Measurements from ENCODE around the gene NRIP2. TPM values are rescaled to one million over a fixed set of nuclear protein-coding genes. Genes with fewer than 3 reads are reported as not detected.

Gene NRIP2
- total and polyA plus RNA-seq, 7 donors: 0.33 to 10.0 (median 1.3) TPM; not detected in 1

DNA sequence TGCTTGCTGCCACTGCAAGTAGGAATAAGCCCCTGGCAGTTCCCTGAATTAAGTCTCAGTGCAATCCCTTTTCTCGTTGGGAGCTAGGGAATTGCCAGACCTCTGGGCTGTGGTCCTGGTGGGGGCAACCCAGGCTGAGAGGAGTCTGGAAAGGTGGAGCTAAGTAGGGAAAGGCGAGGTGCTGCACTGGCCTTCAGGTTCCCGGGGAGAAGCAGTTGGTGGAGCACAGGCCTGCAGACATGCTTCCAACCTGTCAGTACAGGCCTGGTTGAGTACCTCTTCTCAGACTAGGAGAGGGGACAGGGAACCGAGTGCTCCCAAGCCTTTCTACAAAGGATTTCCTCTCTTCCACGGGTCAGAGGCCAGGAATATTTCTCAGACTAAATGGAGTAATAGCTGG, 1.5 kb downstream of the NRIP2 start:
- no peak for DNase-seq
- peaks cover 0 to 18% (median 14%) of the 10 kb centered on the region in 4 donors for H3K4me1 ChIP-seq
- H3K36me3 ChIP-seq: peaks cover 0 to 27% (median 13%) of the 10 kb centered on the region in 4 donors
- no peak for TF ChIP-seq POLR2A (IDR thresholded peaks at IDR 0.05)
- TF ChIP-seq, protein P1, sequence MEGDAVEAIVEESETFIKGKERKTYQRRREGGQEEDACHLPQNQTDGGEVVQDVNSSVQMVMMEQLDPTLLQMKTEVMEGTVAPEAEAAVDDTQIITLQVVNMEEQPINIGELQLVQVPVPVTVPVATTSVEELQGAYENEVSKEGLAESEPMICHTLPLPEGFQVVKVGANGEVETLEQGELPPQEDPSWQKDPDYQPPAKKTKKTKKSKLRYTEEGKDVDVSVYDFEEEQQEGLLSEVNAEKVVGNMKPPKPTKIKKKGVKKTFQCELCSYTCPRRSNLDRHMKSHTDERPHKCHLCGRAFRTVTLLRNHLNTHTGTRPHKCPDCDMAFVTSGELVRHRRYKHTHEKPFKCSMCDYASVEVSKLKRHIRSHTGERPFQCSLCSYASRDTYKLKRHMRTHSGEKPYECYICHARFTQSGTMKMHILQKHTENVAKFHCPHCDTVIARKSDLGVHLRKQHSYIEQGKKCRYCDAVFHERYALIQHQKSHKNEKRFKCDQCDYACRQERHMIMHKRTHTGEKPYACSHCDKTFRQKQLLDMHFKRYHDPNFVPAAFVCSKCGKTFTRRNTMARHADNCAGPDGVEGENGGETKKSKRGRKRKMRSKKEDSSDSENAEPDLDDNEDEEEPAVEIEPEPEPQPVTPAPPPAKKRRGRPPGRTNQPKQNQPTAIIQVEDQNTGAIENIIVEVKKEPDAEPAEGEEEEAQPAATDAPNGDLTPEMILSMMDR (IDR thresholded peaks at IDR 0.05): no peak
- no peak for TF ChIP-seq POLR2AphosphoS5 (IDR thresholded peaks at IDR 0.05)
- TF ChIP-seq EP300 (IDR thresholded peaks at IDR 0.05): no peak
- 71 to 73% methylated on average over 5 of the region's 5 CpGs for WGBS, 2 donors
- intact Hi-C loops (cut with DNase I): no loop called here
- H3K27ac ChIP-seq: no peak overlapping the region
- H3K4me3 ChIP-seq: peak overlapping the region in 1 of 4 donors; percentile 30
- peaks cover 0 to 29% (median 0%) of the 10 kb centered on the region in 3 donors for H3K27me3 ChIP-seq
- H3K9me3 ChIP-seq: no peaks in the 10 kb centered on the region

DNA sequence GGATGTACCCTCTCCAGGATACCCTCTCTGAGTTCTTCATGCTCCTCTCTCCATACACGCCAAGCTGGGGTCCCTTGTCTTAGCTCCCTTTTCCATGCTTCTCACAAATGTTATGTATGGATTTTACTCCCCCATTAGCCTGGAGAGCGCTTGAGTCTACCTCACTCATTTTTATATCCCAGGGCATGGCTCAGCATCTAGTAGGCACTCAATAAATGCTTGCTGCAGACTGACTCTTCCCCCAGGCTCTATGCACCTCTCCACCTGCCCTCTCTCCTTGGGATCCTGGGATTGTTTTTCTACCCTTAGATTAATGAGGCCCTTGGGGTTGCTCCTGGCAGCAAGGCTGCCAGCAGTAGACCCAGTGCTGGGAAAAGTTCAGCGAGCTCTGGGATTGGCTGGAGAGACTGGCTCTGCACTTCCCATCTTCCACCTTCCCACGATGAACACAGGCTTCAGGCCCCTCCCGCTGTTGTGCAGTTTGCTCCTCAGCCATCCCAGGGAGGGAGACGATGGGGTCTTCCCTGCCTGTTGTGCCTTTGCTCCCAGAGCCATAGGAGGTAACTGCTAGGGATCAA, 2.2 kb downstream of the NRIP2 start:
- 84% methylated on average over 6 of the region's 6 CpGs for WGBS, 2 donors
- no peak overlapping the region for H3K27ac ChIP-seq
- intact Hi-C loops (cut with DNase I): no loop called here

DNA sequence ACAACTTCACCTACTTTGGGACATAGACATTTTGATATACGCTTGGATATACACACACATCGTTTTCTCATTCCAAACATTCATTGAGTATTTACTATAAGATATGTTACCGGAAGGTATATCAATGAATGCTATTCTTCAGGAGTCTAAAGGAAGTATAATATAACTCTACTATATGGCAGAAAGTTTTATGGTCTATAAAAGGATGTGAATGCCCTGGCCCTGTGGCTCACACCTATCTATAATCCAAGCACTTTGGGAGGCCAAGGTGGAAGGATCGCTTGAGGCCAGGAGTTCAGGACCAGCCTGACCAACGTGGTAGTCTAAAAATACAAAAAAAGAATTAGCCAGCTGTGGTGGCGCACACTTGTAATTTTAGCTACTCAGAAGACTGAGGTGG, 5.6 kb downstream of the NRIP2 start:
- H3K36me3 ChIP-seq: peaks cover 3 to 66% (median 43%) of the 10 kb centered on the region in 4 donors
- intact Hi-C loops (cut with DNase I): no loop called here
- no peak overlapping the region for H3K4me3 ChIP-seq
- DNase-seq: no peak
- peaks cover 0 to 4% (median under 1%) of the 10 kb centered on the region in 4 donors for H3K4me1 ChIP-seq
- no peak overlapping the region for H3K27ac ChIP-seq
- 61 to 85% methylated on average over 6 of the region's 6 CpGs for WGBS, 2 donors
- peaks cover 0 to 5% (median 0%) of the 10 kb centered on the region in 3 donors for H3K27me3 ChIP-seq
- TF ChIP-seq POLR2A (IDR thresholded peaks at IDR 0.05) (no peak), POLR2AphosphoS5 (IDR thresholded peaks at IDR 0.05) (no peak), EP300 (IDR thresholded peaks at IDR 0.05) (no peak)
- TF ChIP-seq, protein P1 (IDR thresholded peaks at IDR 0.05): no peak
- no peaks in the 10 kb centered on the region for H3K9me3 ChIP-seq

More for the DNA sequence above, 2.2 kb downstream of the NRIP2 start:
- no peak for TF ChIP-seq POLR2AphosphoS5 (IDR thresholded peaks at IDR 0.05)
- Histone ChIP-seq H3K4me1 (peaks cover 0 to 18% (median 14%) of the 10 kb centered on the region in 4 donors), H3K4me3 (no peak overlapping the region), H3K27me3 (peaks cover 0 to 29% (median 0%) of the 10 kb centered on the region in 3 donors), H3K36me3 (peaks cover 0 to 32% (median 20%) of the 10 kb centered on the region in 4 donors), H3K9me3 (no peaks in the 10 kb centered on the region)
- DNase-seq: no peak

DNA sequence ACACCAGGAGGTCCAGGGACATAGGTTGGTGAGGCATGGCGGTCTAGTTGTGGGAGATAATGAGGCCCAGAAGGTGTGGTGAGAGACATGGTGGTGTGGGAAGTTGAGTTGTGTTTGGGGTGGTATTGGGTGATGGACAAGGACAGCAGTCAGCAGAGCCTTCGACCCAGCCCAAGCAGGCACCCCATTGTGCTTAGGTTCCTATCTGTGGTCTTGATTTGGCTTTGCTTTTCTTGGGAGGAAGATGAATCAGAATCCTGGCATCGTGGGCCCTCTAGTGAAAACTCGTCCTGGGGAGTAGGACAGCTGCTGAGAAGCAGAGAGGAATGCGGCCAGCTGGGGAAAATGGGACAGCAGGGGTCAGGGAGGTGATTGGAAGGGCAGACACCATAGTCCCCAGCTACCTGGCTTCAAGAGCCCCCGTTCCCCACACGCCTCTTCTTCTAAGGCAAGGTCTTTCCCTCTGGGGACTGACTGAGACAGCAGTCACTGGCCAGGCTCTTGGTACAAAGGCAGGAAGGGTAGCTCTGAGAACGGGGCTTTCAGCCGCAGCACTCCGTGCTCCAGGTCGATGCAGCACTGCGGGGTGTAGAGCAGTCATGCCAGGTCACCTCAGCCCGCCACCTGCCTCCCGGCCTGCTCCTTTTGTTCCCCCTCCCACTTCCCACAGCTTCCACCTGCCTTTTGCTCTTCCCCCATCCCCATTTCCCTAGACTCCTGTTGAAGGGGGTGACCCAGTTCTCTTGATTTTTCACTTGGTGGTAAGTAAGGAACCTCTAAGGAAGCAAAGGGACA, 7.9 kb downstream of the NRIP2 start:
- Histone ChIP-seq H3K27me3 (no peaks in the 10 kb centered on the region), H3K36me3 (peaks cover 14 to 89% (median 65%) of the 10 kb centered on the region in 4 donors), H3K27ac (no peak overlapping the region), H3K9me3 (no peaks in the 10 kb centered on the region), H3K4me3 (no peak overlapping the region), H3K4me1 (no peaks in the 10 kb centered on the region)
- WGBS, 2 donors: 90 to 94% methylated on average over 14 of the region's 14 CpGs
- intact Hi-C loops (cut with DNase I): no loop called here
- TF ChIP-seq POLR2AphosphoS5 (IDR thresholded peaks at IDR 0.05): no peak
- TF ChIP-seq, protein P1 (IDR thresholded peaks at IDR 0.05): no peak
- TF ChIP-seq EP300 (IDR thresholded peaks at IDR 0.05): no peak
- TF ChIP-seq POLR2A (IDR thresholded peaks at IDR 0.05): no peak
- DNase-seq: no peak

DNA sequence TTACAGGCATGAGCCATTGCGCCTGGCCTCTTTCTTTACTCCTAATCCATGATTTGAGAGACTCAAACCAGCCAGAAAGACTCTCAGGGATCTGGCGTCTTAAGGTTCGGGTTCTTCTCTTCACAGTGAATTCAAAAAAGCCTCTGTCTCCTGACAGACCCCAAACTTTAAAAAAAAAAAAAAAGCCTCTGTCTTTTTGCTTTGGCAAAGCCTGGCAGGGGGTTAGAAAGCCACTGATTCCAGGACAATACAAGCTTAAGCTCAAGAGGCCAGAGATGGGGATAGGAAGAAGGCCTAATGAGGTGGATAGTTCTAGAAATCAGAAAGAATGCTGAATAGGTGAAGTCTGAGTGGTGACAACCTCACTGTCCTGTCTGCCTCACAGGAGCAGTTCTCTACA, 8.8 kb downstream of the NRIP2 start:
- TF ChIP-seq POLR2AphosphoS5 (IDR thresholded peaks at IDR 0.05) (no peak), POLR2A (IDR thresholded peaks at IDR 0.05) (no peak), EP300 (IDR thresholded peaks at IDR 0.05) (no peak)
- TF ChIP-seq, protein P1 (IDR thresholded peaks at IDR 0.05): no peak
- no peaks in the 10 kb centered on the region for H3K27me3 ChIP-seq
- H3K36me3 ChIP-seq: peaks cover 20 to 92% (median 70%) of the 10 kb centered on the region in 4 donors
- intact Hi-C loops (cut with DNase I): no loop called here
- DNase-seq: no peak
- no peak overlapping the region for H3K27ac ChIP-seq
- no peak overlapping the region for H3K4me3 ChIP-seq
- WGBS, 2 donors: 96 to 99% methylated on average over 3 of the region's 3 CpGs
- no peaks in the 10 kb centered on the region for H3K4me1 ChIP-seq
- H3K9me3 ChIP-seq: no peaks in the 10 kb centered on the region
